Cardiac atrium fibroblast (primary cell): Measurements from ENCODE around the gene OR9K2. TPM values are rescaled to one million over a fixed set of nuclear protein-coding genes. Genes with fewer than 3 reads are reported as not detected.

Experiments
- total RNA-seq: library from RNA; depleted of rRNA; stranded (reverse); fragments of >200 nt; gene quantifications from 2 replicates; pipeline ENCODE4 v1.2.3, GENCODE V29; 2015

The OR9K2 gene
- not detected in 2 replicates for total RNA-seq

GRCh38 chr12:55126106-55126505 lies at the start of gene OR9K2:
Gene OR9K2, plus strand, starts transcription at chr12:55126406. Its CDS starts 3,429 bp downstream, at chr12:55129835.

Other genes with a start within 250 kb of the OR9K2 start
- not detected in 2 replicates for gene TESPA1, start 141.6 kb upstream of the OR9K2 start, total RNA-seq
- not detected in 2 replicates for gene NEUROD4, start 106.4 kb upstream of the OR9K2 start, total RNA-seq
- gene OR10A7, start 94.6 kb downstream of the OR9K2 start, total RNA-seq = not detected in 2 replicates
- not detected in 2 replicates for gene OR6C74, start 118.2 kb downstream of the OR9K2 start, total RNA-seq
- not detected in 2 replicates for gene OR6C6, start 170.2 kb downstream of the OR9K2 start, total RNA-seq
- gene OR6C1, start 187.9 kb downstream of the OR9K2 start, total RNA-seq = not detected in 2 replicates
- not detected in 2 replicates for gene OR6C3, start 204.3 kb downstream of the OR9K2 start, total RNA-seq
- not detected in 2 replicates for gene OR6C75, start 236.6 kb downstream of the OR9K2 start, total RNA-seq